ENCODE measurements around the gene ZNF223. TPM values are rescaled to one million over a fixed set of nuclear protein-coding genes. Genes with fewer than 3 reads are reported as not detected.

The ZNF223 gene
- 2.1 and 3.8 TPM in 2 replicates for polyA plus RNA-seq (2011; rRNA removed)
- polyA minus RNA-seq (2011; rRNA and poly(A)+ RNA removed): 3.0 and 3.2 TPM in 2 replicates

DNA sequence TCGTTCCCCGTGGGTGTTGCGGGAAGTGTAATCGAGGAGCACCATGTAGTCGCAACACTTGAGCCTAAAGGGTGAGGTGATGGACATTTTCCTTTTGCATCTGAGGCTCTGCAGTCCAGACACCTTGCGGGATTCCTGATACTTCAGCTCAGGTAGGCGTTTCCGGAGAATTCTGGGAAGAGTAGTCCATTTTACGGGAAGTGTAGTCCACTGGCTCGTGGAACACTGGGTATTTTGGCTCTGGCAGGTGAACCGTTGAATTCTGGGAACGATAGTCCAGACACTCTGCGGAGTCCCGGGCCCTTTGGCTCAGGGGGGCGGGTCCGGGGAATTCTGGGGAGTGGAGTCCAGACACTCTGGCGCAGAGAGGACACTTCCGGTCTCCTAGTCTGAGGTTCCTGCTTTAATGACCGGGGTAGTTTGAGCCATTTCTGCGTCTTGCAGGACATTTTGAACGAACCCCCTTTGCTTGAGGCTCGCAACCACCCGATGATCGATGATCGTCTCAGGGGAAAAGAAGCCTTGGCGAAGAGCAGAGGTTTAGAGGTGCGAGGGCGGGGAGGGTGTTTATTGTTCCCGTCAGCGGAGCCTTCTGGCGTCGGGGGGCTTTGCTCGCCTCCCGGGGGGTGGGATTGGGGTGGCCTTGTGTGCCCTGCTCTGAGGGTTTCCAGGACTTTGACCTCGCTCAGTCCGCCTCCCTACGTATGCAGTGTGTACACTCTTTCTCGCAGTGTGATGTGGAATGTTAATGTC lies at the start of gene ZNF223:
Gene ZNF223 (plus strand): TSS at position 387 of the 753 bp plus-strand sequence. CDS start 3,141 bp downstream, outside the sequence.
- H3K27me3 ChIP-seq (ENCODE audit: control insufficient read depth, insufficient read depth, low read length): no peaks in the 10 kb centered on the region
- H3K36me3 ChIP-seq (ENCODE audit: control insufficient read depth, insufficient read depth, low read length): peaks cover 2% of the 10 kb centered on the region; the same call in 1 of the 2 replicates
- peak; percentile 73 for DNase-seq (ENCODE audit: low read depth)
- peak within 1 kb of the TSS; percentile 98 for H3K4me3 ChIP-seq (ENCODE audit: low read depth, low read length)
- POLR2A ChIA-PET: interaction anchor here (0.6 kb wide), 1 partner anchor 458 kb away, joined by 7 read pairs; no protein-coding TSS in a partner anchor
- TF ChIP-seq CTCF (IDR thresholded peaks at IDR 0.05; ENCODE audit: insufficient read depth, low read depth, low read length): no peak
- CTCF ChIA-PET: interaction anchor here (0.9 kb wide), 1 partner anchor 10 kb away, joined by 3 read pairs; no protein-coding TSS in a partner anchor

- no peak for DNase-seq (ENCODE audit: low read depth)
These were observed 49.6 kb upstream of the ZNF223 start for GRCh38 chr19:44002212-44002565.

DNA sequence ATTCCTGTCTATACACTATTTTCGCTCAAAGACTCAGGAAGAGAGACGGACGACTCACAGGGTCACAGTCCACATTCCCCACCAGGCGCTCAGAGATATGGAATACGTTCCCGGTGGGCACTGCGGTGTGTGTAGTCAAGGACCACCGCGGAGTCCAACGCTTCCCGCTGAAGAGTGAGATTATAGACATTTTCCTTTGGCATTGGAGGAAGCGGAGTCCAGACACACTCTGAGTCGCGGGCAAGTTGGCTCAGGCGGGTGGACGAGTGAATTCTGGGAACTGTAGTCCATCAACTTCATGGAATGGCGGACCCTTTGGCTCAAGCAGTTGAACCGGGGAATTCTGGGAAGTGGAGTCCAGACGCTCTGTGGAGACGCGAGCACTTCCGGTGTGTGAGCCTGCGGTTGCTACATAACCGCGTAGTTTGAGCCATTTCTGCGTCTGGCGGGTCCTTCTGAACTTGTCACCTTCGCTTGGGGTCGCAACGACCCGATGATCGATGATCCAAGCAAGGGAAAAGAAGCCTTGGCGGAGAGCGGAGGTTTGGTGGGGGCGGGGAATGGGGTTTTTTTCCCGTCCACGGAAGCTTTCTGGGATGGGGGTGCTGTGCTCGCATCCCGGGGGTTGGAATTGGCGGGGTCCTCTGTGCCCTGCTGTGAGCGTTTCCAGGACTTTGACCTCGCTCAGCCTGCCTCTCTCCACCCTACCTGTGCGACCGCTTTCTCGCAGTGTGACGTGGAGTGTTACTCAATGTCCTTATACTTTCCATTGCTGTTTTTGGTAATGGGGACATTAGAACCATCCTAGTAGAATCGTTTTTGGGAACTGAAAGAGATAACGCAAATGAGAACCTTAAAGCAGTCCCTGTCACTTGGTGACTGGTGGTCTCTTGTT lies 49.0 kb upstream of the ZNF223 start, which contains the start of gene ZNF230:
Gene ZNF230 (plus strand): TSS at position 392 of the 895 bp plus-strand sequence. CDS start 4,122 bp downstream, outside the sequence.
- H3K4me3 ChIP-seq (ENCODE audit: low read depth, low read length): peak within 1 kb of the TSS; percentile 72
- no peaks in the 10 kb centered on the region for H3K27me3 ChIP-seq (ENCODE audit: control insufficient read depth, insufficient read depth, low read length)
- ChIA-PET POLR2A (interaction anchor here (0.7 kb wide), 1 partner anchor 1760 kb away, joined by 6 read pairs; no protein-coding TSS in a partner anchor), CTCF (interaction anchor here (1.4 kb wide), 1 partner anchor 10 kb away, joined by 4 read pairs; no protein-coding TSS in a partner anchor)
- peak; percentile 75 for DNase-seq (ENCODE audit: low read depth)
- TF ChIP-seq CTCF (IDR thresholded peaks at IDR 0.05; ENCODE audit: insufficient read depth, low read depth, low read length): no peak
- H3K36me3 ChIP-seq (ENCODE audit: control insufficient read depth, insufficient read depth, low read length): peaks cover 4% of the 10 kb centered on the region

More at GRCh38 chr19:44002212-44002565, 49.6 kb upstream of the ZNF223 start:
- ChIA-PET POLR2A (no interaction called here), CTCF (interaction anchor here (1.4 kb wide), 1 partner anchor 9 kb away, joined by 4 read pairs; no protein-coding TSS in a partner anchor)
- no peak for TF ChIP-seq CTCF (IDR thresholded peaks at IDR 0.05; ENCODE audit: insufficient read depth, low read depth, low read length)
- H3K4me3 ChIP-seq (ENCODE audit: low read depth, low read length): peak overlapping the region; percentile 72
- no peaks in the 10 kb centered on the region for H3K27me3 ChIP-seq (ENCODE audit: control insufficient read depth, insufficient read depth, low read length)
- no peaks in the 10 kb centered on the region; the same call in 1 of the 2 replicates for H3K36me3 ChIP-seq (ENCODE audit: control insufficient read depth, insufficient read depth, low read length)

DNA sequence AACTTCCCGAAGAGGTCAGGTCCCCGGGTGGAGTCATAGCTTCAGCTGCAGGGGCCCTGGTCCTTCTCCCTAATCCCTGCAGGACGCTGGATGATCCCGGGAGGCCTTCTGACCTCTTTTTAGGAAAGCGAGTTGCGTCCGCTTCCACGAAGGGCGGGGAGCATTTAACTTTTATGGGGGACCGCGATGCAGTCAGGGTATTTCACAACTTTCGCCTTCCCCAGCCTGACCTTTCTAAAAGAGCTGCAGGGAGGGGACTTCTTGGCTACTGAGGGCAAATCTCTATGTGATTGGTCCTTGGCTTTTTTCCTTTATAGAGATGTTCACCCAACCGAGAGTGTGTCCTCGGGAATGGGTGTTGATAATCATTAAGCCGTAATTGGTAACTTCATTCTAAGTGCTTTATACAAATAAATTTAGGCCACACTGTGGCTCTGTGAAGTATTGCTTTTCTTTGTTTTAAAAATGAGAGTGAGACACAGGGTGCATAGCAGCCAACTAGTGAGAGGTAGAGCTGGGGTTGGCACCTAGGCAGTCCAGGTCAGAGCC lies 48.3 kb upstream of the ZNF223 start:
- POLR2A ChIA-PET: interaction anchor here (0.7 kb wide), 2 partner anchors 805 to 1761 kb away, joined by 3 to 6 read pairs; no protein-coding TSS in a partner anchor
- no peak for DNase-seq (ENCODE audit: low read depth)
- CTCF ChIA-PET: no interaction called here
- TF ChIP-seq CTCF (IDR thresholded peaks at IDR 0.05; ENCODE audit: insufficient read depth, low read depth, low read length): no peak
- no peaks in the 10 kb centered on the region for H3K27me3 ChIP-seq (ENCODE audit: control insufficient read depth, insufficient read depth, low read length)
- H3K4me3 ChIP-seq (ENCODE audit: low read depth, low read length): peak overlapping the region; percentile 72
- H3K36me3 ChIP-seq (ENCODE audit: control insufficient read depth, insufficient read depth, low read length): peaks cover 8% of the 10 kb centered on the region
